DMS114 treated with DMSO at 0.1 percent for 48 hours (cell line): ENCODE measurements around the gene LRRC7.
"Not testable (repeated sequence)": the region's sequence is repeated elsewhere in the genome, so short reads cannot be mapped to it uniquely, and the experiment has no call there.

ENCODE experiments used
- DNase-seq: peaks from one replicate; lab custom pipeline; 2025; ENCODE audit not compliant: unreplicated experiment; lab: John Stamatoyannopoulos, UW

Gene LRRC7

DNA sequence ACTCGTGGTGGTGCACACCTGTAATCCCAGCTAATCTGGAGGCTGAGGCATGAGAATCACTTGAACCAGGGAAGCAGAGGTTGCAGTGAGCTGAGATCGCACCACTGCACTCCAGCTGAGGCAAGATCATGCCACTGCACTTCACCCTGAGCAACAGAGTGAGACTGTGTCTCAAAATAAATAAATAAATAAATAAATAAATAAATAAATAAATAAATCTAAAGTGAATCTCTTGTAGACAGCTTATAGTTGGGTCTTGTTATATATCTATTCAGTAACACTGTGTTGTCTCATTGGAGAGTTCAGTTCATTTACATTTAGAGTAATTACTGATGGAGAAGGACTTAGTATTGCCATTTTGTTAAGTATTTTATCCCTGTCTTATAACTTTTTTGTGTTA, 379.2 kb downstream of the LRRC7 start:
- DNase-seq: no peak

DNA sequence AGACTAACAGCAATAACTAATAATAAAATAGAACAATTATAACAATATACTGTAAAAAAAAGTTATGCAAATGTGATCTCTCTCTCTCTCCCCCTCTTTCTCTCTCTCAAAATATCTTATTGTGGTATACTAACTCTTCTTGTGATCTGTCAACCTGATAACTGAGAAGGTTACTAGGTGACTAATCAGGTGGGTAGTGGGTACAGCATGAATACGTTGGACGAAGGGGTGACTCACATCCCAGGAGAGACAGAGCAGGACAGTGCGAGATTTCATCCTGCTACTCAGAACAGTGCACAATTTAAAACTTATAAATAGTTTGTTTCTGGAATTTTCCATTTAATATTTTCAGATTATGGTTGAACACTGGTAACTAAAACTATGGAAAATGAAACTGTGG, 380.1 kb downstream of the LRRC7 start:
- DNase-seq: no peak

DNA sequence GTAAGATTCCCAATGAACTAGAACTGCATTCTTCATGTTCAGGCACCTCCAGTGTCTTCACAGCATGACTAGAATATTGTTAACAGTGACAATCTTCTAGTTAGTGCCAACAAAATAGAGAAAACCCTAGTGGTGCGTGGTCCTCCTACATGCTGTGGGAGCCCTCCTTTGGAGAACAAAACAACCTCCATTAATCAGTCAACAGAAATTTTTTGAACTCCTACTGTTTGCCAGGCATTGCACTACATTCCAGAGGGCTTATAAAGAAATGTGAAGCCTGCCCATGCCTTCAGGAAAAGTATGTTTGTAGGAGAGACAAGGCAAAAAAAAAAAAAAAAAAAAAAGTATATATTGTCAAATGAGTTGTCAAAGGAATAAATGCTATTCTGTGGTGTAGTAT, 385.0 kb downstream of the LRRC7 start:
- DNase-seq: no peak

GRCh38 chr1:69962452-69962851, 394.7 kb downstream of the LRRC7 start:
- DNase-seq: not testable (repeated sequence)

DNA sequence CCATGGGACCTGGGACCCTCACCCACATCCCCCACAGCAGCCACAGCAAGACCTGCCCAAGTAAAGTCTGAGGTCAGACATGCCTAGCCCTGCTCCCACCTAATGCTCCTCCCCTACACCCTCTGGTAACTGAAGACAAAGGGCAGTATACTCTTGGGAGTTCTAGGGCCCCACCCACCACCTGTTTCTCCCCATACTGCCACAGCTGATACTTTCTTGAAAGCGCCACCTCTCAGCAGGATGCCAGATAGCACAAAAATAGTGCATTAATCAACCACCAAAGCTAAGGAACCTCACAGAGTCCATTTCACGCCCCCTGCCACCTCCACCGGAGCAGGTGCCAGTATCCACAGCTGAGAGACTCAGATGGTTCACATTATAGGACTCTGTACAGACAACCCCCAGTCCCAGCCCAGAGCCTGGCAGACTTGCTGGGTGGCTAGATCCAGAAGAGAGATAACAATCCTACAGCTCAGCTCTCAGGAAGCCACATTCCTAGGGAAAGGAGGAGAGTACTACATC, 399.6 kb downstream of the LRRC7 start:
- no peak for DNase-seq

GRCh38 chr1:69976896-69977295, 409.2 kb downstream of the LRRC7 start:
- no peak for DNase-seq

DNA sequence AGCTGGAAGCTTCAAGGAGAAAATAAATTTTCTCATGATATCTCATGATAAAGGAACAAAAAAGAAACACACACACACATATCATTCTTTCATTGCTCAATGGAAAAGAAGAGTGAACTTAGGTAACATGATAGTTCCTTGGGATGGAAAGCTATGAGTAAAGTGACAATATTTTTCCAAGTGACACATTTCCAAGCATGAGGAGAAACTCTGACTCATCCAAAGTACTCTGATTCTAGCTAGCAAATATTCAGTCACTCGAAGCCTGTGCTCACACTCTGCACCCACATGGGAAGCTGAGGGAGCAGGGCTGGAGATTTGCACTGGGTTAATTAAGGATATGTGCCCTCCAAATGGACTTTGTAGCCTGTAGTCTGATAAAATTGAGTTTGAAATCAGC, 415.3 kb downstream of the LRRC7 start:
- no peak for DNase-seq

GRCh38 chr1:69985376-69985775, 417.7 kb downstream of the LRRC7 start:
- DNase-seq: no peak

DNA sequence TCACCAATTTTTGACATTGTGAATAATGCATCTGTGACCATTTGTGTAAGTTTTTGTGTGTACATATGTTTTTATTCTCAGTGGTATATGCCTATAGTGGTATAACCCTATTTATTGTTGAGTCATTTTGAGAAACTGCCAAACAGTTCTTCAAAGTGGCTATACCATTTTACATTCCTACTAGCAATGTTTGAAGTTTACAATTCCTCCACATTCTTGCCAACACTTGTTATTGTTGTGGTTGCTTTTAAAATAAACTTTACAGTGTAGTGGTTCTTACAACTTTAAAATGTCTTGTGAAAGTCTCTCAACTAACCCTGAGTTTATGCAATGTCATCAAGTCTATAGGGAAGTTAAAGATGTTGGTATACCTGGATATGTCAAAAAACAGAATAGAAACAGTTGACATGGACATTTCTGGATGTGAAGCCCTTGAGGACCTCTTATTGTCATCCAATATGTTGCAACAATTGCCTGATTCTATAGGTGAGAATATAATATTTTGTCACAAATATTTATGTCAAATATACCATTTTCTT, 418.2 kb downstream of the LRRC7 start:
- no peak for DNase-seq

- no peak for DNase-seq
Observed at GRCh38 chr1:69987881-69988280, 420.2 kb downstream of the LRRC7 start.

DNA sequence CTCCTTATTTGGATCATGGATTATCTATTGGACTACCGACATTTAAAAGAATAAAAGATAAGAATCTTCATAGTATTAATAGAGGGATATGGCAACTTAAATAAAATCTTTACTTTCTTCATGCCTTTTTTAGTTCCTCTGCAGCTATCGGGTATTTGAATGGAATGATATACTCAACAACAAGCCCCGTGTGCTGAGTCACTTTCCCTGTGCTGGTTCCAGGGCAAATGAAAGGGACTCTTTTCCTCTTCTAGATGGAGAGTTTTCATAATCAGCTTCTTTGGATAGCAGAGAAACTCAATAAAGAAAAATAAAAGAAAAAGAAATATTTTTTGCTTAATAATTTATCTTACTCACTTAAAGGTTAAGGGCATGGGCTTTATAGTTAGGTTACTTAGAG, 423.9 kb downstream of the LRRC7 start:
- no peak for DNase-seq

- DNase-seq: no peak
Observed at GRCh38 chr1:69992594-69992993, 424.9 kb downstream of the LRRC7 start.

DNA sequence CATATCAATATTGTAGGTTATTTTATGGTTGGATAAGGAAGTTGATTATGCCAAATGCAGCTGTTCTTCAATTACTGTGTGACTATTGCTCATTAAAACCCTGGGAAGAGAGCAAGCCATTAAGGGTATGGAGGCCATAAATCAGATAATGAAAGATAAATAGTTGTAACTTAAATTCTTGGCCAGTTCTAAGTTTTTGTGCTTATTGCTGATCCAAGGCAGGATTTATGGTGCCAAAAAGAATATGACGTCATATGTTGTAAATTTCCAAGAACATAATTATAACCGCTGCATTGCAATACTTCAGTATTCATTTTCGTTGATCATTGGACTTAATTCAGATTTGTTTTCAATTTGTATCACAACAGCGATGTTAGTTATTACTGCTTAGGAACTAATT, 426.1 kb downstream of the LRRC7 start:
- no peak for DNase-seq

DNA sequence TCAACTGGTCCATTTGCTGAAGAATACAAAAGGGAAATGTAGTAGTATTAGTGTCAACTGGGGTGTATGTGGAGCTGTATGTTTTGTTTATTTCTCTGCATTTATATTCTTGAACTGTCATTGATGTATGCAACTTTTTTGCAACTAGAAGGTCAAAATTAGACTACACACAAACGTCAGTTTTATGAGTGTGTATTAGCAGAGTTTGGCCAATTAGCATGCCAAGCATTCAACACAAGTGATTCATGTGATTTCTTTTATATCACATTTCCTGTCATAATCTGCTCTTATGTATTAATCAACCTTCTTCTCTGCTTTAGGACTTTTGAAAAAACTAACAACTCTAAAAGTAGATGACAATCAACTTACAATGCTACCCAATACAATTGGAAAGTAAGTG, 426.5 kb downstream of the LRRC7 start:
- DNase-seq: no peak

GRCh38 chr1:69998847-69999246, 431.1 kb downstream of the LRRC7 start:
- no peak for DNase-seq

- DNase-seq: no peak
Observed at GRCh38 chr1:70003211-70003908, 435.6 kb downstream of the LRRC7 start.

DNA sequence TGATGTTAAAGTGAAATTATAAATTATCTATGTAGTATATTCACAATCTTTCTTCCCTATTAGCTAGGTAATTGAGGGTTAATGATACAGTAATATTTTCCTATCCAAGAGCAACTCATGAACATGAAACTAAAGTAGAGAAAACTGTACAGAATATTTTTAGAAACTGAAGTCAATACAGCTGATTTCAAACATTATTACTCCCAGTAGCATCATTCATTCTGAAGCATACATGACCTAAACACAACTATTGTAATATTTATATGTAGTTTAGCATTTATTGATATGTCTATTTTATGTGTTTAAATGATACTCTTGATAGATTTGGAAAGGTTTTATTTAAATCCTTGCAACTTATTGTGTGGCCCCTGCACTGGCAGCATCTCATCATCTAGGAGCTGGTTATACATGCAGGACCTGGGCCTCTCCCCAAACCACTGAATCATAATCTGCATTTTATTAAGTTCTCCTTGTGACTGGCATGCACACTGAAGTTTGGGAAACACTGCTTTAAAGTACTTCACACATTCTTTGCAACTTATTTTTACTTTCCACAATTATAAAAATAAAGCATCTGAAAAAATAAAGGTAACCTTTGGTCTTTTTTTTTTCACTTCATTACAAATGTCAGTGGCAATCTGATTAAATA, 437.8 kb downstream of the LRRC7 start:
- no peak for DNase-seq

DNA sequence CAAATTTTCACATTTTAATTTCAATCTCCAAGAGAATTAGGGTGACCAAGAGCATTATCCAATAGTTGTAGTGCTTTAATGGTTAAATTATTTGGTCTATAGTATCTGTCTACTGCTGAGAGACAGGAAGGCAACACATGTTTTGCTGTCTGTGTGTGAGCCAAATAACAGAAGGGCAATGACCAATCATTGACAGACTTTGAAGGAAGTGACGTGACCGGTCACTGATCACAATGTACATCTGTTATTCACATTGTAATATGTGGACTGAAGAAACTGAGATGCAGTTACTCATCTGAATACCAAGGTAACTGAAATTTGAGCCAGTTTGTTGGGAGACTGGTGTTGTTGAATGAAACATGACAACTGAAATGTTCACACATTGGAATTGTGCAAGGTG, 440.9 kb downstream of the LRRC7 start:
- no peak for DNase-seq

GRCh38 chr1:70017770-70018169, 450.0 kb downstream of the LRRC7 start:
- no peak for DNase-seq

DNA sequence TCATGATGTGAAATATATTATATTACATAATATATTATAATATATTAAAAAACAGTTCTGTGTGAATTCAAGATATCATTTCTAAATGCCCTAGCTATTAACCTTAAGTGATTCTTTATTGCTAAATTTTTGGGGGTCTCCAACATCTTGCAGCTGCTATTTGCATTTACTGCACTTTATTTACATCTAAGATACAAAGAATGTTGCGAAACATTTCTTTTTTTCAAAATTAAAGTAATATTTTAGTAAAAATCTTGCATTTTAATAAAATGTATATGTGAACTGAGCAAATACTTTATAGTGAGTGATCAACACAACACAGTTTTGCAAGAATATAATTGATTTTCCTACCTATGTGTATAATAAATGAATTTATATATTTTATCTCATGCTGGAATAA, 456.6 kb downstream of the LRRC7 start:
- no peak for DNase-seq

DNA sequence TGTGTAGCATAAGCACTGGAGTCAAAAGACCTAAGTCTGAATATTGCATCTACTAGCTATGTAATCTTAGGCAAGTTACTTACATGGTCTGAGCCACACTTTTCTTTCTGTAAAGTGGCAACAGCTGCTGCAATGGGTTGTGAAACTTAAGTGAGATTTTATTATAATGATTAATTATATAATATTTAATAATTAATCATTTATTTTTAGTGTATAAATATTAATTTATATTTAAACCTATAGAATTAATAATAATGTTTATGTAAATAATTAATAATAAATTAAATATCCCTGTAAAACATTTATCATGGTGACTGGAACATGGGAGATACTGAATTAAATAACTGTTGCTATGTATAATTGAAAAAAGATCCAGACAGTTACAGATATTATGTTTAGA, 457.3 kb downstream of the LRRC7 start:
- no peak for DNase-seq

- no peak for DNase-seq
Observed at GRCh38 chr1:70025846-70026245, 458.1 kb downstream of the LRRC7 start.
